Renal cortical epithelial cell (primary cell): ENCODE measurements around the gene BFAR. TPM values are rescaled to one million over a fixed set of nuclear protein-coding genes. Genes with fewer than 3 reads are reported as not detected.
A peak's percentile ranks its signal among the peaks of the same experiment; 100 is the strongest.
"Not testable (repeated sequence)": the region's sequence is repeated elsewhere in the genome, so short reads cannot be mapped to it uniquely, and the experiment has no call there.

Source experiments
- DNase-seq: peaks from one replicate; pipeline ENCODE4 v3.0.0-alpha.2; 2011; ENCODE audit warnings: low read depth
- total RNA-seq: library from RNA; depleted of rRNA; stranded (reverse); fragments of >200 nt; gene quantifications from 2 replicates; pipeline ENCODE4 v1.2.3, GENCODE V29; 2014

The BFAR gene, protein sequence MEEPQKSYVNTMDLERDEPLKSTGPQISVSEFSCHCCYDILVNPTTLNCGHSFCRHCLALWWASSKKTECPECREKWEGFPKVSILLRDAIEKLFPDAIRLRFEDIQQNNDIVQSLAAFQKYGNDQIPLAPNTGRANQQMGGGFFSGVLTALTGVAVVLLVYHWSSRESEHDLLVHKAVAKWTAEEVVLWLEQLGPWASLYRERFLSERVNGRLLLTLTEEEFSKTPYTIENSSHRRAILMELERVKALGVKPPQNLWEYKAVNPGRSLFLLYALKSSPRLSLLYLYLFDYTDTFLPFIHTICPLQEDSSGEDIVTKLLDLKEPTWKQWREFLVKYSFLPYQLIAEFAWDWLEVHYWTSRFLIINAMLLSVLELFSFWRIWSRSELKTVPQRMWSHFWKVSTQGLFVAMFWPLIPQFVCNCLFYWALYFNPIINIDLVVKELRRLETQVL
- 73.6 and 125 TPM in 2 replicates for total RNA-seq

DNA sequence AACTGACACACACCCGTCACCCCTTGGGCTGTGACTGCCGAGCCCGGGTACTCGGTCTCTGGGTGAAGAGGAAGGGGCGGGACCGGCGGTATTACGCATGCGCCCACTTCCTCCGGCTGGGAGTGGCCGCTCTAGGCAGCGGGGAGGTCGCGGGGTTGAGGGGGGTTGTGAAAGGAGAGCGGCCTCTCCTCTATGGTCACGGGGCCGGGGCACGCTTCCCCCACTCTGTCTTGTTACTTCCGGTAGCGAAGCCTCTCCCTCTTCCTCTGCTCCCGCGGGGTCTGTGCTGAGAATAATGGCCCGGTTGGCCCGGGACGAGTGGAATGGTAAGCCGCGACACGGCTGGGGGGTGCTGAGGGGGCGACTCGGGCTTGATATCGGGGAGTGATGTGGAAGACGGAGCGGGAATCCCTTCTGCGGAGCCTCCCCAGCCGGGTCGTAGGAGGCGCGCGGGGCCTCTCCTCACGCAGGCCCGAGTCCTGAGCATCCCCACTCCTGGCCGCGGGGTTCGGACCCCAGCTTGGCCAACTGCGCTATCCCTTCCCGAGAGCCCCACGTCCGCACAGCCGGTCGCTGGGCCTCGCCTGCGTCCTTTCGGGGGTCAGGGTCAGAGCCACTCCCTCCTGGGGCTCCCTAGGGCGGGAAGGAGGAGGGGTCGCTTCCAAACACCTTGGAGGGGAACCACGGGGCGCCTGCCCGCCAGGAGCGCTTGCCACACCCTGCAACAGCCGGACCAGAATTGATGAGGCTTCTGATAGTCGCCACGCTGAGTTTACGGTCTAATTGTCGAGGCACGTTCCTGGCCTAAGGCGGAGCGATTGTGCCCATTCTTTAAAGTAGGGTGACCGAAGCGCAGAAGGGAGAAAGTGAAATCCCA, at the start of gene BFAR:
TSS of gene BFAR (plus strand) at position 259 of the 877 bp plus-strand sequence. CDS start 11,396 bp downstream, outside the sequence.
- DNase-seq: peak; percentile 87

DNA sequence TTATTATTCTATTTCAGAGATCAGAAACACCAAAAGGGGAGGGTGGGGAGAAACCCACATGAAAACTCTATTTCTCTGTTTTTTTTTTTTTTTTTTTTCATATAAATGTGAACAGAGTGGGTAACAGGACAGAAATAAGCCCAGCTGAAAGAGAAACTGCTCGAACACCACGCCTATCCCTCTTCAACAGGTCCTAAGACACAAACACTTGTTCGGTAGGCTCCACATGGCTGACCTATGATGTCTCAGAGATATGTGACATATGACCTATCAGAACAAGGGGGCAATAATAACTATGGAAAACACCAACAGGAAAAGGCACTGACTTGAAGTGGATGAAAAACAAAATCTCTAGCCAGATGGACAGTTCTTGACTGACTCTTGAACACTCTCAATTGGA, 47.5 kb upstream of the BFAR start:
- no peak for DNase-seq

DNA sequence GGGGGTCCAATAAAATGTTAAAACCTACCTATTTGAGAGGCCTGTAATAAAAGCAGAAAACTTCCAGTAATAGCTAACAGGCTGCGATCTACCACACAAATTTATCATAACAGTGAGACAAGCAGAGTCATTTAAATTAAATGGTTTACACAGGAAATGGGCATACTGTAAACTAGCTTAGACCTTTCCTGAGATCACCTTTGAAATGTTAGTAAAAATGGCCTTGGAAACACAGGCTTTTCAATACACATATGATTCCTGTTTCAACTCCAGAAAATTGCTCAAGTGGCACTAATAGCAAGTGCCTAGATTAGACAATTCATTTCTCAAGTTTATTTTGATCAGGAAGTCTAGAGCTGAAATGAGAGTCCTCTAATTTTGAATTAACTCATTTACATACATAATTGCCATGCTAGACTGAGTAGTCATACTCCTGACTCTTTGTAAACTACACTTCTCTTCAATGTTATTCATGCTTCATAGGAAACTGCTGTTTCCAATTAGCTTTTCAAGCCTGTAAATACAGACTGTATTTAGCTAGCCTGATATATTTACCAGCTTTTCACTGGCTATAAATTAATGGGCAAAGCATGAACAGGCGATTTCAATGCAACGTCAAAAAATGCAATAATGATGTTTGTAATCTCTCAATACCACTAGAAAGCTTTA, 46.0 kb upstream of the BFAR start:
- peak; percentile 47 for DNase-seq

DNA sequence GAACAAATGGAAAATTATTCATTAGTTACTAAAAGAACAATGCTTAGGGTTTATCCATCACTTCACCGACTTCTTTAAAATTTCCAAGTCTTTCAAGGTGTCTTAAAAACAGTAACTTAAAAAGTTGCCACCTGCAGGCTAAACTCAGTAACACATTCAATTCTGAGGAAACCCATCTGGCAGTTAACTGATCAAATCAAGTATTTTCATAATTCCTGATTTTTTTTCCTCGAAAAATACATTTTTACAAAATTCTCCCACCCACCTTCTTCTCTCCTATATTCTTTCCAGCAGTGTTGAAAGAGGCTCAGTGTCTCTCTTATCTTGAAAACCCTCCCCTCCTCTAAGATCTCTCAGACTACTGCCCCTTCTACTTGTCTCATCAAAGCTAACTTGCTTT, 32.6 kb upstream of the BFAR start:
- DNase-seq: peak; percentile 43

DNA sequence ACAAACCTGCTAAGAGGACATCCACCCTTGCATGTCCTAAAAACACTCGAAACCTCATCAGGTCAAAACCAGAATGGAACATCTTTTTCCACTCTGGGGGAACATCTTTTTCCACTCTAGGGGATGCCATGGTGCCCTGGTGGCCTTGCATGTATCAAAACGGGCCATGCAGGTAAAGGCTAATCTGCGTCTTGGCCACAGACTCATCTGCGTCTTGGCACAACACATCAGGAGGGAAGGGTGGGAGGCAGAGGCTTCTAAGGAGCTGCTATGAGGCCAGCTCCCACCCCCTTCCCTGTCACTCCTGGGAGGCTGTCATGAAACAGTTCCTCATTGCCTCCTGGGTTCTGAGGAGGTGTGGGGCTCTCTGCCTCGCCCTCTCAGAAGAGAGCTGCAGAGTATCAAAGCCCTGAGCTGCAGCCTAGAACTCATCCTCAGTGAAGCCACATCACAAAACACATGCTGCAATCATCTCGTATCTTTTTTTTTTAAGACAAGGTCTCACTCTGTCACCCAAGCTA, 30.2 kb upstream of the BFAR start:
- no peak for DNase-seq

DNA sequence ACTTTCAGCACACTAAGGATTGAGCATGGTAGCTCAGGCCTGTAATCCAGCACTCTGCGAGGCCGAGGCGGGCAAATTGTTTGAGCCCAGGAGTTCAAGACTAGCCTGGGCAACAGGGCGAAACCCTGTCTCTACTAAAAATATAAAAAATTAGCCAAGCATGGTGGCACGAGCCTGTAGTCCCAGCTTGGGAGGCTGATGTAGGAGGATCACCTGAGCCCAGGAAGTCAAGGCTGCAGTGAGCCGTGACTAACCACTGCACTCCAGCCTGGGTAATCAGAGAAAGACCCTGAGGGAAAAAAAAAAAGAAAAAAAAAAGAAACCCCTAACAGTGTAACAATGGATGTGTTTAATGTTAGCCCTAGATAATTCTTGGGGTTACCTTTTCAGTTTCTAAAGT, 26.6 kb upstream of the BFAR start:
- no peak for DNase-seq

DNA sequence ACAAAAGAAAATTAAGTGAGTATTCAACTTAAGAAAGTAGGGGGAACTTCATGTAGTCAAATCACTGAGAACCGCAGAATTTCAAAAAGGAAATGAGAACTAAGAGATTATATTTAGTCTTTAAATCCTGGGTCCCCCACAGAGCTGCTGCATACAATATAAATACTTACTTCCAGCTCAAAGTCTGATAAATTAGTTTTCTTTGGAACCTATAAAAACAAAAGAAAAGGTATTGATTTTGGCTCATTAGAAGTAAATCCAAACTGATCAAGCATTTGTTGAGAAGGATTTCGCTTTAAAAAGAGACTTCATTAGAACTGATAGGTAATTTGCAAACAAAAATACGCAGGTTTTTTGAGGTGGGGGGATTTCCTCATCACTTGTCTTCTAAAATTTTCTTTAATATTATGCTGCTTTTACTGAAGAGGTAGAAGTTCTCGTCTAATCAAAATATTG, 24.6 kb upstream of the BFAR start:
- no peak for DNase-seq

DNA sequence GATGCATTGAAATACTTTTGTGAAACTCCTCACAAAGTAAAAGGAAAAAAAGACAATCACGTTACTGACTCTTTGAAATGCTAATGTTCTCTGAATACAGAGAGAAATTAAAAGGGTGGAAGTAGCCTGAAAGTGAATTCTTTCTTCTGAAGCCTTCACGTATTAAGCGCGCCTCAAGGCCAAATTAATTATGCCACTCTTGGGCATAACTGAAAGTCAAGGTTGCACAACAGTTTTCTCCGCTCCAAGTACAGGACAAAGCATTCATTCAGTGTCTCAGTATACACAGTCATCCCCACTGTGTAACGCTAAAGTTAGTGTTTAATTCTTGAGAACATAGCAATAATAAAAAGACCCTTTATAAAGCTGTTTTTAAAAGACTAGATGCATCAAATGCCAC, 24.1 kb upstream of the BFAR start:
- peak; percentile 53 for DNase-seq

DNA sequence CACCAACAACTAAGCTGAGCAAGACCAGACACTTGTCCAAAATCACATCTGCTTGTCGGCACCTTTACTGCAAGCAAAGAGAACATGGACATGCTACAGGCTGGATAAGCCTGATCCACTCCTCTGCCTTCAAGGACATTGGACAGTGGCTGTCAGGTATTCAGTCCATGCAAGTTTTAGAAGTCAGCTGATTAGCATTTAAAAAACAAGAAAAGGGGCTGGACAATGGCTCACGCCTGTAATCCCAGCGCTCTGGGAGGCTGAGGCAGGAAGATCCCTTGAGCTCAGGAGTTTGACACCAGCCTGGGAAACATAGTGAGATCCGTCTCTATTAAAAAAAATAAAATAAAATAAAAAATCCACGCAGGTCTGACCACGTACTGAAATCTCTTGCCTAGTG, 23.0 kb upstream of the BFAR start:
- no peak for DNase-seq

DNA sequence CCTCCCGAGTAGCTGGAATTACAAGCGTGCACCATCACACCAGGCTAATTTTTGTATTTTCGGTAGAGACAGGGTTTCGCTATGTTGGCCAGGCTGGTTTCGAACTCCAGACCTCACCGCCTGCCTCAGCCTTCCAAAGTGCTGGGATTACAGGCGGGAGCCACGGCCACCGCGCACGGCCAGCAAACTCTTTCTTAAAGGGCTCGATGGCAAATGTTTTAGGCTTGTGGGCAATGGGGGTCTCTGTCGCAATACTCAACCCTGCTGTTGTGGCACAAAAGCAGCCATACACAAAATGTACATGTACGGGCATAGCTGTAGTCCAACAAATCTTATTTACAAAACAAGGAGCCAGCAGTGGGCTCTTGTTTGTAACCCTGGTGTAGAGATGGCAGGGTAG, 21.1 kb upstream of the BFAR start:
- DNase-seq: no peak

DNA sequence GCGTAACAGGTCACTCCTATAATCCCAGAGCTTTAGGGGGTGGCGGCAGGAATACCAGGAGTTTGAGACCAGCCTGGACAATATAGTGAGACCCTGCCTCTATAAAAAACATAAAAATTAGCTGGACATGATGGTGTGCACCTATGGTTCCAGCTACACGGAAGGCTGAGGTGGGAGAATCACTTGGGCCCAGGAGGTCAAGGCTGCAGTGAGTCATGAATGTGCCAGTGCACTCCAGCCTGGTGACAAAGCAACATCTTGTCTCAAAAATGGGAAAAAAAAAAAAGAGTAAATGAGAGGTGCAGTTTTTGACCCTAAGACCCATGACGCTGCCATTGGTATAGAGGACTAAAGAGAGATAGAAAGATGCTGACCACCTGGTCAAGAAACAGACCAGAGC, 18.8 kb upstream of the BFAR start:
- DNase-seq: no peak

DNA sequence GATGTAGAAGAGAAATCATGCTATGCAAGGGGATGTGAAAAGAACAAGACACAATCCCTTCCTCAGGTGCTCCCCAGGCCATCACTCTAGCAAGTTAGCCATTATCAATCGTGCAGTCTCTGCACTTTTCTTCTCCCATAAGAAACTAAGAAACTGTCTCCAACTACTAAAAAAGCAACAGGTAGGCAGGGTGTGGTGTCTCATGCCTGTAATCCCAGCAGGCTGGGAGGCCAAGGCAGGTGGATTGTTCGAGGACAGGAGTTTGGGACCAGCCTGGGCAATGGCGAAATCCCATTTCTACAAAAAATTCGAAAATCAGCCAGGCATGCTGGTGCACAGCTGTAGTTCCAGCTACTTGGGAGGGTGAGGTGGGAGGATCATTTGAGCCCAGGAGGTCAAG, 16.5 kb upstream of the BFAR start:
- no peak for DNase-seq

DNA sequence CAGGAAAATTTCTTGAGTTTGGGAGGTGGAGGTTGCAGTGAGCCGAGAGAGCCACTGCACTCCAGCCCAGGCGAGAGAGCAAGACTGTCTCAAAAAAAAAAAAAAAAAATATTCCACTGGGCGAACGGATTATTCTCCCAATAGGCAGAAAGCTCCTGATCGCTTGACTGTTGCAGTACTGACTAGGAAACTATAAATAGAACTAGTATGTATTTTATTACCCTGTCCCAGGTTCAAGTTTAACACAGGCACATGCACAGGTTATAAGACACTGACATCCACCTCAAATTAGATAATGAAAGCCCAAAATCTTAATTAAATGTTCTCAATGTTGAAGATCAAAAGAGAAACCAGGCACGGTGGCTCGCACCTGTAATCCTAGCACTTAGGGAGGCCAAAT, 14.2 kb upstream of the BFAR start:
- DNase-seq: no peak

DNA sequence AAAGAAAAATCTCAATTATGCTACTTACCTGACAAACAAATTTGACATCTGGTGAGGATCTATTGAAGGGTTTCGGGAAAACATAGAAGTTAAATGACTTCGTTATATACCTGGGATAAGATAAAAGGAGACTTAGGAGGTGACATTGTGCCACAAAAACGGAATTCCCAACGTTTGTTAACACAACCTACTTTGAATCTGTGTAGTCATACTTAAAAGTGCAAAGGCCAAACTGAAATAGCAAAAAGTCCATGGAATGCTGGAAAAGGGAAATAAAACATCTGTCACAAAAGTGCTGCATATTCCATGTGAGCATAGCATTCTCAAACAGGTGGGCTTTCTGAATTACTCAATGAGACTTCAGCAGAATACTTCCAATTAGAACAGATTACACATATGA, 5.7 kb upstream of the BFAR start:
- DNase-seq: no peak

DNA sequence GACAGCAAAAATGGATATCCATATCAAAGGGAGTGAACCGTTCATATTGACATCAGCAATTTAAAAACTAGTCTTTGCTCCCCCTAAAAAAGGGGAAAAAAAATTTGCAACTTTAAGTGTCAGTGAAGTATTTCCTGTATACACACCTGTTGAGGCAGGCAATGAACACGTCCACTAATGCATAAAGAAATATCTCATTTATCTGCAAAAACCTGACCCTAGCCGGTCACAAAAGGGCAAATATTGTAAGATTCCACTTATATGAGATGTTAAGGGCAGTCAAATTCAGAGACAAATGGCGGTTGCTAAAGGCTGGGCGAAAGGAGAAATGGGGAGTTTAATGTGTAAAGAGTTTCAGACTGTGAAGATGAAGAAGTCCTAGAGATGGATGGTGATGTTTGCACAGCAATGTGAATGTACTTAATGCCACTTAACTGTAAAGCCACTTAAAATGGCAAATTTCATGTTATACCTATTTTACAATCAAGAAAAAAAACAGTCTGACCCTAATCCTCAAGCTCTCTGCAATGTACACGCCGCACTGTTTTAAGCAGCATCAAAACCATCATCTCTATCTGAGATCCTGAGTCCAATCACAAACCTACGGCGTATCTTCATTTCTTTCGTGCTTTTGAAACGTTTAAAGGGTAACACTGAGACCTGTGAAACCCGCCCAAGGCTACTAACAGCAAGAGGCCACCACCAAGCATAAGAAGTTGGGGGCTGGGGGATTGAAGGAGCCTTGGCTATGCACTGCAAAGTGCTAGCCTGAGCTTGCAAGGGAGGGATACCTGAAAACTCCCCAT, 3.7 kb upstream of the BFAR start:
- no peak for DNase-seq

DNA sequence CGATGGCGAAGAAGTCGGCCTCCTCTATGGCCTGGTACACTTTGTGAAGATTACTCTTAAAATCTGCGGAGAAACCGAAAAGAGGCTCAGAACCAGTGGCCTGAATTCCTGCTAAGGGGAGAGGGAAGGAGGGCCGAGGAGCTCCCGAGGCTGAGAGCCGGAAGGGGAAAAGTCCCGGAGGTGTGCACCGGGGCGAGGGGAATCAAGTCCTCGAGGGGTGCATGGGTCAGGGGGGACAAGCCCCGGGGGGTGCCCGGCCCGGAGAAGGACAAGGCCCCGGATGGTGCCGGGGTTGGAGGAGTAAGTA, 3.2 kb upstream of the BFAR start:
- DNase-seq: no peak

DNA sequence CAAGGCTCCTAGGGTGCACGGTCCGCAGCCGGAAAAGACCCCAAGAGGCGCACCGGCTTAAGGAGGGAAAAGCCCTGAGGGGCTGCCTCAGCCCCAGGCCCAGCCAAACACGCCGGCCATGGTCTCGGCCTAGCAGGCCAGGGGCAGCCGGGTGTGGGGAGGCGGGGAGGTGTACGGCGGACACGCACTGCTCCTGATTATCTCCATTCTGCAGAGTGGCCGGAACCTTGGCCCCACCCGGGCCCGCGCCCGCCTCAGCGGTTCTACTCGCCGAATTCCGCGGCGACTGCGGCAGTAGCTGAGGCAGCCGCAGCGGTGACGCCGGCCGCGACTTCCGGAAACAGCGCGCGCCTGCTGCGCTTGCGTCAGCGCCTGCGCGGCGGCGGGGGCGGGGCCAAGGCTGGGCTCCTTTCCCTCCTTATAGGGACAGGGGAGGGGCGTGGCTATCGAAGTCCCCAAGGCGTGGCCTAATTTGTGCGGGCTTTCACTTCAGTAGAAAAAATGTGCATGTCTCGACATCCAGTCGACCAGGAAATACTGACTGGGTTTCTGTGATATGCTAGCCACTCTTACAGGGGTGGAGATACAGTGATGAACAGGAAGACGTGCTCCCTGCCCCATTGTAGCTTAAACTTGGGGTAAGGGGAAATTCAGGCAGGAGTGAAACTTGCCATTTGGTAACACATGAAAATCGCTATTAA, 2.7 kb upstream of the BFAR start, which contains the start of gene PARN:
TSS of gene PARN (minus strand) at position 342 of the 701 bp plus-strand sequence. CDS start at position 207, 135 bp downstream.
- DNase-seq: peak; percentile 93

DNA sequence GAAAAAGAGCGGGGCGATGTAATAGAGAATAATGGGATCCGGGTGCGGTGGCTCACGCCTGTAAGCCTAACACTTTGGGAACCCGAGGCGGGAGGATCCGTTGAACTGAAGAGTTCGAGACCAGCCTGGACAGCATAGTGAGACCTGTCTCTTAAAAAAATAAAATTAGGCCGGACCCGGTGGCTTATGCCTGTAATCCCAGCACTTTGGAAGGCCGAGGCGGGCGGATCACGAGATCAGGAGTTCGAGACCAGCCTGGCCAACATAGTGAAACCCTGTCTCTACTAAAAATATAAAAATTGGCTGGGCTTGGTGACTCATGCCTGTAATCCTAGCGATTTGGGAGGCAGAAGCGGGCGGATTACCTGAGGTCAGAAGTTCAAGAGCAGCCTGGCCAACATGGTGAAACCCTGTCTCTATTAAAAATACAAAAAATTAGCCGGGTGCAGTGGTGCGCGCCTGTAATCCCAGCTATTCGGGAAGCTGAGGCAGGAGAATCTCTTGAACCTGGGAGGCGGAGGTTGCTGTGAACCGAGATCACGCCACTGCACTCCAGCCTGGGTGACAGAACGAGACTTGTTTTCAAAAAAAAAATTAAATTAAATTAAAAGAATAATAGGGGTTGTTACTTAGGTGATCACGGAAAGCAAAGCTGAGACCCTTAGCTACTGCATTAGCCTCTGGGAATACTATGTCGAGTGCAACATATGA, 2.0 kb upstream of the BFAR start:
- DNase-seq: not testable (repeated sequence)

DNA sequence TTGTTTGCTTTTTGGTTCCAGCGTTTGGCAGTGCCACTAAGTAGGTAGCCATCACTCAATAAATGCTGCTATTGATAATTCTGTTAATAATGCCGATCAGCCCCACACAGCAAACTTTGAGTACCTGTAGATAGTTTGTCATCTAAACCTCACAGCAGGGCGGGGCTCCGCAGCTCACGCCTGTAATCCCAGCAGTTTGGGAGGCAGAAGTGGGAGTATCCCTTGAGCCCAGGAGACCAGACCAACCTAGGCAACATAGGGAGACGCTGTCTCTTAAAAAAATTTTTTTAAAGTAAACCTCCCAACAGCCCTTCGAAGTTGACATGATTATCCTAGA, 1.6 kb downstream of the BFAR start:
- no peak for DNase-seq
